Cardiac fibroblast (primary cell): ENCODE results near the gene CD19.
"Not testable (repeated sequence)": the region's sequence is repeated elsewhere in the genome, so short reads cannot be mapped to it uniquely, and the experiment has no call there.

Experiments
- DNase-seq, 2 donors: peaks; one replicate each; pipeline versions ENCODE4 v3.0.0 to v3.0.0-alpha.2; 2010; ENCODE audit warnings: low read depth in 2 of 2
- H3K4me3 ChIP-seq, 2 donors: replicated peaks in 1 of 2; 1 replicate in 1 of 2; 2 replicates in 1 of 2; pipeline ENCODE4 v1.5.1; 2011; ENCODE audit warnings: low read depth in 2 of 2, low read length in 2 of 2, mild to moderate bottlenecking in 2 of 2, moderate library complexity in 1 of 2
- CTCF ChIP-seq: IDR thresholded peaks from one replicate; pipeline ENCODE4 v1.5.1; 2011; ENCODE audit warnings: low read depth, mild to moderate bottlenecking, low read length, inconsistent platforms

Gene CD19

GRCh38 chr16:28964072-28964471, 32.3 kb downstream of the CD19 start:
- H3K4me3 ChIP-seq, result no peak overlapping the region
- no peak for TF ChIP-seq CTCF
- DNase-seq, result no peak

- no peak overlapping the region for H3K4me3 ChIP-seq
- DNase-seq, result no peak
- no peak for TF ChIP-seq CTCF
Measured at GRCh38 chr16:28964496-28964895, 32.7 kb downstream of the CD19 start.

GRCh38 chr16:28967156-28967555, 35.4 kb downstream of the CD19 start:
- H3K4me3 ChIP-seq, result no peak overlapping the region
- no peak for DNase-seq
- no peak for TF ChIP-seq CTCF

- H3K4me3 ChIP-seq, DNase-seq: not testable (repeated sequence)
Measured at GRCh38 chr16:28969696-28970095, 37.9 kb downstream of the CD19 start.

GRCh38 chr16:28974007-28974436, 42.3 kb downstream of the CD19 start:
- TF ChIP-seq CTCF, result peak; percentile 85
- peak; percentile 74 to 80 for DNase-seq
- peak overlapping the region; percentile 99 for H3K4me3 ChIP-seq

GRCh38 chr16:28974437-28975157, 42.8 kb downstream of the CD19 start, which contains the start of gene SPNS1:
Gene SPNS1, plus strand, starts transcription at chr16:28974778. Its CDS starts 374 bp downstream, at chr16:28975152.
- peak; percentile 97 to 98 for DNase-seq
- TF ChIP-seq CTCF, result no peak
- H3K4me3 ChIP-seq, result peak within 1 kb of the TSS; percentile 99

- peak overlapping the region; percentile 99 for H3K4me3 ChIP-seq
- TF ChIP-seq CTCF, result no peak
- DNase-seq, result no peak
Measured at GRCh38 chr16:28975158-28975599, 43.4 kb downstream of the CD19 start.
